ENCODE measurements around the gene MGA.

The MGA gene

DNA sequence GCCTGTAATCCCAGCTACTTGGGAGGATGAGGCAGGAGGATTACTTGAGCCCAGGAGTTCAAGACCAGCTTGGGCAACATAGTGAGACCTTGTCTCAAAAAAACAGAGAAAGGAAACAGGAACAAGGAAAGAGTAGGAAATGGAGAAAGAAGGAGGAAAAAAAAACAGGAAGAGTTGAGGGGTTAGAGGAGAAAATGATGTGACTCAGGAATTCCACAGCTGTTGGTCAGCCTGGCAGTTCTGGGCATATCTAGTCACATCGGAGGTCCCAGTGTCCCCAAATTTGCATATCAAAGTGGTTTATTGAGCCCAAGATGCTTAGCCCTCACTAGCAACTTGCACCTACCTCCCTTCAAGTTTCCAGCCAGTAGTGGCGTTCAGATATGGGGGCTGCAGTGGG, 148.9 kb downstream of the MGA start:
- DNase-seq (ENCODE audit: low read depth), result no peak
- TF ChIP-seq, protein P1, sequence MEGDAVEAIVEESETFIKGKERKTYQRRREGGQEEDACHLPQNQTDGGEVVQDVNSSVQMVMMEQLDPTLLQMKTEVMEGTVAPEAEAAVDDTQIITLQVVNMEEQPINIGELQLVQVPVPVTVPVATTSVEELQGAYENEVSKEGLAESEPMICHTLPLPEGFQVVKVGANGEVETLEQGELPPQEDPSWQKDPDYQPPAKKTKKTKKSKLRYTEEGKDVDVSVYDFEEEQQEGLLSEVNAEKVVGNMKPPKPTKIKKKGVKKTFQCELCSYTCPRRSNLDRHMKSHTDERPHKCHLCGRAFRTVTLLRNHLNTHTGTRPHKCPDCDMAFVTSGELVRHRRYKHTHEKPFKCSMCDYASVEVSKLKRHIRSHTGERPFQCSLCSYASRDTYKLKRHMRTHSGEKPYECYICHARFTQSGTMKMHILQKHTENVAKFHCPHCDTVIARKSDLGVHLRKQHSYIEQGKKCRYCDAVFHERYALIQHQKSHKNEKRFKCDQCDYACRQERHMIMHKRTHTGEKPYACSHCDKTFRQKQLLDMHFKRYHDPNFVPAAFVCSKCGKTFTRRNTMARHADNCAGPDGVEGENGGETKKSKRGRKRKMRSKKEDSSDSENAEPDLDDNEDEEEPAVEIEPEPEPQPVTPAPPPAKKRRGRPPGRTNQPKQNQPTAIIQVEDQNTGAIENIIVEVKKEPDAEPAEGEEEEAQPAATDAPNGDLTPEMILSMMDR (IDR thresholded peaks at IDR 0.05; ENCODE audit: low read depth, low read length, missing control alignments), result no peak
- no peak overlapping the region for H3K4me3 ChIP-seq (ENCODE audit: low read depth, low read length)

DNA sequence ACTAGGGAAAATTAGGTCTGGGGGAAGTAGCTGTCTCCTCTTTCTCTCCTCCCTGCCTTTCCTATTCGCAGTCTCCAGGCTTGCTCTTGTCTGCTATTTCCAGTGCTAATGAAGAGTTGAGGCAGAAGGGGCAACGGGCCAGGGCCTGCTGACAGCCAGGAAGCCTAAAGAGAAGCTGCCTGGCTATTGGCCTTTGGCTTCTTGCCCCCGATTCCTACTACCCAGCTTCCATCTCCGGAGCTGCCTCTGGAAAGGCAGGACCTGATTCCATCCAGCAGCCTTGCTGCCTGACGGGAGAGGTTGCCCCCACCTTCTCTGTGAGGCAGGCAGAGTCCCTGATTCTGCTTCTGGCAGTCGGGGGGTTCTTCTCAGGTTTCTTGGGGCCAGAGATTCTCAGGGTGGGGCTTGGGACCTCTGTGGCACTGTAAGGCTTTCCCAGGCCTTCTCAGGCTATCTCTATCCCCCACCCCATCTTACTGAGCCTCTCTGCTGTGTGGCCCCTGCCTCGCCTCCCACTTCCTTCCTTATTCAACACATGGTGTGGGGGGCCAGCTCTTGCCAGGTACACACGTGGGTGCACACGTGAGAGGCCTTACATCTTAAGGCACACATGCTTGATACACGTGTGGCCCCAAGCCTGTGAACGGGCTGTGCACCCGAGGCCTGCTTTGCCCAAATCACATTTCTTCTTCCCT, 149.5 kb downstream of the MGA start:
- no peak overlapping the region for H3K4me3 ChIP-seq (ENCODE audit: low read depth, low read length)

DNA sequence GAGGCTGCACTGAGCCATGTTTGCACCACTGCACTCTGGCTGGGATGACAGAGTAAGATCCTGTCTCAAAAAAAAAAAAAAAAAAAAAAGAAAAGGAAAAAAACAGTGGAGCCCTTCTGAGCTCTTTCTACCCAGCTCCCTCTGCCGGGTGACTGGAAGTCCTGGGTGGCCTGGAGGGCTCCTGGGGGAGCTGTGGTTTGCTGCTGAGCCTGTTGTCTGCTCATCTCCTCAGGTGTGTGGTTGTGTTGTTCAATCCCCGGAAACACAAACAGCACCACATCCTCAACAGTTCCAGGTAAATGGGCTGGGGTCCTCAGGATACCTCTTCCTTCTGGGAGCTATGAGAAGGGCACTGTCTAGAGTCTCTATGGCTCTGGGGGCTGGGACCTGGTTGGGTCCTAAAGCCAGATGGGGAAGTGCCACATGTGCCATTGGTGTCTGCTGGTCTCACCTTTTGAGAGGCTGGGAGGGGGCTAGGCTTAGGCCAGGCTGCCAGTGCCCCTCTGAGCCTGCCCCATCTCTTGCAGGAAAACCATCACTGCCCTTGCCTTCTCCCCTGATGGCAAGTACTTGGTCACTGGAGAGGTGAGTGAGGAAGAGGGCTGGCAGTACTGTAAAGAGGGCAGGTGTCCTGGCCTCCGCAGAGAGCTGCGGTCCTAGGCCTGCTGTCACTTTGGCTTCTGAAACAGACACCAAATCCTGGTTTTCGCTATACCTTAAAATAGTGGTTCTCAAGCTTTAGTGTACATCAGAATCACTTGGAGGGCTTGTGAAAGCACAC, 150.6 kb downstream of the MGA start:
- no peak for DNase-seq (ENCODE audit: low read depth)
- TF ChIP-seq, protein P1 (IDR thresholded peaks at IDR 0.05; ENCODE audit: low read depth, low read length, missing control alignments), result peak; percentile 5
- no peak overlapping the region for H3K4me3 ChIP-seq (ENCODE audit: low read depth, low read length)

More for the DNA sequence above, 149.5 kb downstream of the MGA start:
- no peak for DNase-seq (ENCODE audit: low read depth)
- TF ChIP-seq, protein P1 (IDR thresholded peaks at IDR 0.05; ENCODE audit: low read depth, low read length, missing control alignments), result no peak

DNA sequence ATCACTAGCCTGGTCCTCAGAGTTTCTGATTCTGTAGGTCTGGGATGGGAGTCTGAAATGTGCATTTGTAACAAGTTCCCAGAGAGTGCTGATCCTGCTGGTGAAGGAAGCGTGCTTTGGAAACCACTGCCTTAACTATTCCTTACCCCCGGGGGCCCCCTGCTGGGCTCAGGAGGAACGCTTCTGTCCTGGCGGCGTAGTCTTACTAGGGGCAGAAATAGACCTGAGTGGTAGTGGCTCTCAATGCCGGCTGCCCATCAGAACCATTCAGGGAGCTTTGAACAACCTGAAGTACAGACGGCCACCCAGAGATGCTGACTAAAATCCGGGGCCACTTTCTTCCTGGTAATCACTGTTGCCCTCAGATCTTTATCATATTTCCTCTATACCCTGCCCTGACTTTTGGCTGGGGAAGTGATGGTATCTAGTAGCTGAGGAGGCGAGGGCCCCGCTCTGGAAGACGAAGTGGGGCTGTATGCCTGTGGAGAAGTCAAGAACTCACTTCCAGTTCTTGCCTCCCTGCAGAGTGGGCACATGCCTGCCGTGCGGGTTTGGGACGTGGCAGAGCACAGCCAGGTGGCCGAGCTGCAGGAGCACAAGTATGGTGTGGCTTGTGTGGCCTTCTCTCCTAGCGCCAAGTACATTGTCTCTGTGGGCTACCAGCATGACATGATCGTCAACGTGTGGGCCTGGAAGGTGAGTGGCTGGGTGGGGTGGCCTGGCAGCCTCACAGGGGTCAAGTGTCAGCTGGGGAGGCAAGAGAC, 151.4 kb downstream of the MGA start:
- TF ChIP-seq, protein P1 (IDR thresholded peaks at IDR 0.05; ENCODE audit: low read depth, low read length, missing control alignments), result peak; percentile 89
- DNase-seq (ENCODE audit: low read depth), result no peak
- H3K4me3 ChIP-seq (ENCODE audit: low read depth, low read length), result no peak overlapping the region

DNA sequence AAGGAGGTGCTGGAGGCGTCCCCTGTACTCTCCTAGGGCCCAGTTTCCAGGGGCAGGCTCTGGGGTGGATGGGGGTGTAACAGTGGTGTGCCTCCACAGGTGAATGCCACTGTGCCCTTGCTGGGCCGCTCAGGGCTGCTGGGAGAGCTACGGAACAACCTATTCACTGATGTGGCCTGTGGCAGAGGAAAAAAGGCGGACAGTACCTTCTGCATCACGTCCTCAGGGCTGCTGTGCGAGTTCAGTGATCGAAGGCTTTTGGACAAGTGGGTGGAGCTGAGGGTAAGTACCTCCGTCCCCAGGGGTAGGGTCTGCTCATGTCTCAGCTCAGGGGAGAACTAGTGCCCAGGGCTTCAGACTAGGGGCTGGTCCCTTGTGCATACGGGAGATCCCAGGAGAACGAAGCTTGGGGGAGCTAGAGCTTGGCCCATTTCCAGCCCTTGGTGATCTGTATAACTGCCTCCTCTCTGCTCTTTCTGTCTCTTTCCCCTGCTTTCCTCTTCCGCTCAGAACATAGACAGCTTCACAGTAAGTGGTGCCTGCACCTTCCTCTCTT, 152.7 kb downstream of the MGA start:
- TF ChIP-seq, protein P1 (IDR thresholded peaks at IDR 0.05; ENCODE audit: low read depth, low read length, missing control alignments), result no peak
- H3K4me3 ChIP-seq (ENCODE audit: low read depth, low read length), result no peak overlapping the region
- no peak for DNase-seq (ENCODE audit: low read depth)

DNA sequence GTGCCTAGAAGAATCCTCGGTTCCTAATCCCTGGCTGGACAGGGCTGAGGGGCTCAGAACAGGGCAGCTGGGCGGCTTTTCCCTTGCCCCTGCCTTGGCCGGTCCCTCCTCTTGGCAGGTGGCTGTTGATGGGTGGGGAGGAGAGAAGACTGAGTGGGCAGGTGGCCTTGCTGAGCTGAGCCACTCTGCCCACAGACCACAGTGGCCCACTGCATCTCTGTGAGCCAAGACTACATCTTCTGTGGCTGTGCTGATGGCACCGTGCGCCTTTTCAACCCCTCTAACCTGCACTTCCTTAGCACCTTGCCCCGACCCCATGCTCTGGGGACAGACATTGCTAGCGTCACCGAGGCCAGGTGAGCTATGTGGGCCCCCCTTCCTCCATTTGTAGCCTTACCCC, 153.2 kb downstream of the MGA start:
- no peak for DNase-seq (ENCODE audit: low read depth)
- H3K4me3 ChIP-seq (ENCODE audit: low read depth, low read length), result no peak overlapping the region
- TF ChIP-seq, protein P1 (IDR thresholded peaks at IDR 0.05; ENCODE audit: low read depth, low read length, missing control alignments), result no peak

All from GM12864 (cell line).